Occipital lobe (tissue), 1 donor: ENCODE results near the gene HOXB2. TPM values are rescaled to one million over a fixed set of nuclear protein-coding genes. Genes with fewer than 3 reads are reported as not detected.

Experiments used
- total RNA-seq: library from RNA; depleted of rRNA; stranded (reverse); fragments of >200 nt; gene quantifications from one replicate; pipeline ENCODE4 v1.2.3, GENCODE V29; 2014

HOXB2 gene
- total RNA-seq, 1 donor from 2014 or later = 0.16 TPM

Other genes with a start within 250 kb of the HOXB2 start
- 0.62 TPM for gene SKAP1, start 114.9 kb downstream of the HOXB2 start, total RNA-seq
- gene HOXB1, start 14.1 kb downstream of the HOXB2 start, total RNA-seq = not detected
- not detected for gene HOXB4, start 33.2 kb upstream of the HOXB2 start, total RNA-seq
- gene HOXB3, start 45.1 kb upstream of the HOXB2 start, total RNA-seq = not detected
- gene HOXB5, start 48.7 kb upstream of the HOXB2 start, total RNA-seq = not detected
- gene HOXB6, start 59.9 kb upstream of the HOXB2 start, total RNA-seq = not detected
- not detected for gene HOXB7, start 65.9 kb upstream of the HOXB2 start, total RNA-seq
- gene HOXB8, start 70.2 kb upstream of the HOXB2 start, total RNA-seq = not detected
- not detected for gene HOXB9, start 81.2 kb upstream of the HOXB2 start, total RNA-seq
- gene PRAC1, start 177.4 kb upstream of the HOXB2 start, total RNA-seq = not detected
- not detected for gene PRAC2, start 178.1 kb upstream of the HOXB2 start, total RNA-seq
- gene HOXB13, start 183.6 kb upstream of the HOXB2 start, total RNA-seq = 0.16 TPM